SK-N-SH treated with all-trans-retinoic acid at 6 μM for 48 hours (cell line): ENCODE results near the gene LRAT.

Experiments
- ATAC-seq: fragments of 200-7000 bp; cut with Tn5 transposase; 3 replicates; pipeline ENCODE4 v1.9.1; 2020; ENCODE audit warnings: mild to moderate bottlenecking, moderate library complexity
- ARNTL ChIP-seq: fragments of 450-650 bp; formaldehyde crosslinking; IDR thresholded peaks from 2 replicates; pipeline ENCODE4 v1.5.0; 2020; ENCODE audit warnings: low read depth, mild to moderate bottlenecking, moderate library complexity, borderline replicate concordance
- BACH2 ChIP-seq: fragments of 250-450 bp; sonication (Bioruptor Pico); IDR thresholded peaks from 2 replicates; pipeline ENCODE4 v1.9.0; 2021; ENCODE audit warnings: mild to moderate bottlenecking, borderline replicate concordance
- CSDC2 ChIP-seq: fragments of 250-450 bp; sonication (Bioruptor Pico); IDR thresholded peaks from 2 replicates; pipeline ENCODE4 v1.5.0; 2020; ENCODE audit warnings: mild to moderate bottlenecking, moderate library complexity
- ESRRG ChIP-seq: fragments of 250-450 bp; sonication (Bioruptor Pico); IDR thresholded peaks from 2 replicates; pipeline ENCODE4 v1.6.1; 2021; ENCODE audit warnings: mild to moderate bottlenecking
- GLIS3 ChIP-seq: fragments of 250-450 bp; sonication (Bioruptor Pico); IDR thresholded peaks from 2 replicates; pipeline ENCODE4 v1.5.0; 2020; ENCODE audit warnings: mild to moderate bottlenecking, moderate library complexity
- ISL1 ChIP-seq: fragments of 250-450 bp; sonication (Bioruptor Pico); IDR thresholded peaks from 2 replicates; pipeline ENCODE4 v2.1.2; 2022; ENCODE audit warnings: mild to moderate bottlenecking, moderate library complexity
- PPARA ChIP-seq: fragments of 250-450 bp; sonication (Bioruptor Pico); IDR thresholded peaks from 2 replicates; pipeline ENCODE4 v1.5.0; 2020; ENCODE audit warnings: mild to moderate bottlenecking, borderline replicate concordance
- RARB ChIP-seq: fragments of 250-450 bp; sonication (Bioruptor Pico); IDR thresholded peaks from 2 replicates; pipeline ENCODE4 v1.8.0; 2021; ENCODE audit warnings: mild to moderate bottlenecking, moderate library complexity
- SNAI2 ChIP-seq: fragments of 250-450 bp; sonication (Bioruptor Pico); IDR thresholded peaks from 2 replicates; pipeline ENCODE4 v1.5.0; 2020; ENCODE audit warnings: mild to moderate bottlenecking, moderate library complexity
- TCF4 ChIP-seq: fragments of 250-450 bp; sonication (Bioruptor Pico); IDR thresholded peaks from 2 replicates; pipeline ENCODE4 v1.8.0; 2021; ENCODE audit warnings: mild to moderate bottlenecking, moderate library complexity, borderline replicate concordance
- TOX ChIP-seq: fragments of 250-450 bp; sonication (Bioruptor Pico); IDR thresholded peaks from 2 replicates; pipeline ENCODE4 v1.8.0; 2021; ENCODE audit warnings: mild to moderate bottlenecking, moderate library complexity, borderline replicate concordance
- ZC3H10 ChIP-seq: fragments of 250-450 bp; sonication (Bioruptor Pico); IDR thresholded peaks from 2 replicates; pipeline ENCODE4 v1.5.1; 2021; ENCODE audit warnings: mild to moderate bottlenecking, moderate library complexity
- ZFP3 ChIP-seq: fragments of 250-450 bp; sonication (Bioruptor Pico); IDR thresholded peaks from 2 replicates; pipeline ENCODE4 v1.5.0; 2020; ENCODE audit warnings: mild to moderate bottlenecking, moderate library complexity
- ZFP30 ChIP-seq: fragments of 450-650 bp; formaldehyde crosslinking; IDR thresholded peaks from 2 replicates; pipeline ENCODE4 v1.5.0; 2022; ENCODE audit warnings: mild to moderate bottlenecking, moderate library complexity
- ZNF565 ChIP-seq: fragments of 450-650 bp; formaldehyde crosslinking; conservative IDR thresholded peaks from 2 replicates; pipeline ENCODE4 v1.5.0; 2020; ENCODE audit warnings: low read depth, mild to moderate bottlenecking, moderate library complexity
- ZNF70 ChIP-seq: fragments of 450-650 bp; formaldehyde crosslinking; IDR thresholded peaks from 2 replicates; pipeline ENCODE4 v1.5.0; 2020; ENCODE audit warnings: mild to moderate bottlenecking, moderate library complexity
- ZNF8 ChIP-seq: fragments of 450-650 bp; formaldehyde crosslinking; IDR thresholded peaks from 2 replicates; pipeline ENCODE4 v1.5.0; 2020; ENCODE audit warnings: mild to moderate bottlenecking, moderate library complexity
- TF ChIP-seq, protein P1 (sequence below): fragments of 250-450 bp; sonication (Bioruptor Pico); IDR thresholded peaks from 2 replicates; pipeline ENCODE4 v1.5.1; 2020; ENCODE audit warnings: low read depth, mild to moderate bottlenecking, moderate library complexity
- TF ChIP-seq, protein P2 (sequence below): fragments of 250-450 bp; sonication (Bioruptor Pico); IDR thresholded peaks from 2 replicates; pipeline ENCODE4 v1.5.0; 2020; ENCODE audit warnings: mild to moderate bottlenecking, moderate library complexity
- TF ChIP-seq, protein P3 (sequence below): fragments of 250-450 bp; sonication (Bioruptor Pico); IDR thresholded peaks from 2 replicates; pipeline ENCODE4 v1.8.0; 2021; ENCODE audit warnings: low read depth, mild to moderate bottlenecking, moderate library complexity, borderline replicate concordance
- TF ChIP-seq, protein P4 (sequence below): fragments of 250-450 bp; sonication (Bioruptor Pico); IDR thresholded peaks from 2 replicates; pipeline ENCODE4 v1.5.1; 2021; ENCODE audit warnings: mild to moderate bottlenecking, moderate library complexity
- TF ChIP-seq, protein P5 (sequence below): fragments of 250-450 bp; sonication (Bioruptor Pico); IDR thresholded peaks from 2 replicates; pipeline ENCODE4 v1.8.0; 2020; ENCODE audit warnings: mild to moderate bottlenecking, moderate library complexity, borderline replicate concordance

LRAT gene

DNA sequence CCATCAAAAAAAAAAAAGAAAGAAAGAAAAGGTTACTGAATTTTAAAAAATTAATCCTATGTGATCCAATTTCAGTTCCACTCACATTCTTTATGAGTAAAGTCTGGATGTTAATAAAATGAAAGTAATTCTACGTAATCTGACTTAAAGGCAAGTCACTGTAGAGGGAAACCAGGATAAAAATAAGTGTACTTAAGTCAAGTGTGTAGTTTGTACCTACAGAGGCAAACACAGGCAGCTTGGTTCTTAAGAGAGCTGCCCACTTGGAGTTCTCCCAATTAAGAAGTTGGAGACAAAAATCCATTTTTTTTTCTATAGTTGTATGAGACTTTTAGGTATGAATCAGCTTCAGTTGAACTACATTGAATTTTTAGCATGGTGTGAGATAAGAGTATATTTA lies 7.0 kb upstream of the LRAT start:
- ATAC-seq = no peak
- TF ChIP-seq ZFP30 (CRISPR knock-in tag) = no peak
- no peak for TF ChIP-seq ISL1 (CRISPR knock-in tag)
- no peak for TF ChIP-seq ESRRG (CRISPR knock-in tag)
- TF ChIP-seq RARB (CRISPR knock-in tag) = no peak
- TF ChIP-seq ARNTL (CRISPR knock-in tag) = no peak
- TF ChIP-seq, protein P1, sequence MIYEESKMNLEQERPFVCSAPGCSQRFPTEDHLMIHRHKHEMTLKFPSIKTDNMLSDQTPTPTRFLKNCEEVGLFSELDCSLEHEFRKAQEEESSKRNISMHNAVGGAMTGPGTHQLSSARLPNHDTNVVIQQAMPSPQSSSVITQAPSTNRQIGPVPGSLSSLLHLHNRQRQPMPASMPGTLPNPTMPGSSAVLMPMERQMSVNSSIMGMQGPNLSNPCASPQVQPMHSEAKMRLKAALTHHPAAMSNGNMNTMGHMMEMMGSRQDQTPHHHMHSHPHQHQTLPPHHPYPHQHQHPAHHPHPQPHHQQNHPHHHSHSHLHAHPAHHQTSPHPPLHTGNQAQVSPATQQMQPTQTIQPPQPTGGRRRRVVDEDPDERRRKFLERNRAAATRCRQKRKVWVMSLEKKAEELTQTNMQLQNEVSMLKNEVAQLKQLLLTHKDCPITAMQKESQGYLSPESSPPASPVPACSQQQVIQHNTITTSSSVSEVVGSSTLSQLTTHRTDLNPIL (CRISPR knock-in tag) = no peak
- no peak for TF ChIP-seq PPARA (CRISPR knock-in tag)
- TF ChIP-seq ZNF565 = no peak
- TF ChIP-seq, protein P2, sequence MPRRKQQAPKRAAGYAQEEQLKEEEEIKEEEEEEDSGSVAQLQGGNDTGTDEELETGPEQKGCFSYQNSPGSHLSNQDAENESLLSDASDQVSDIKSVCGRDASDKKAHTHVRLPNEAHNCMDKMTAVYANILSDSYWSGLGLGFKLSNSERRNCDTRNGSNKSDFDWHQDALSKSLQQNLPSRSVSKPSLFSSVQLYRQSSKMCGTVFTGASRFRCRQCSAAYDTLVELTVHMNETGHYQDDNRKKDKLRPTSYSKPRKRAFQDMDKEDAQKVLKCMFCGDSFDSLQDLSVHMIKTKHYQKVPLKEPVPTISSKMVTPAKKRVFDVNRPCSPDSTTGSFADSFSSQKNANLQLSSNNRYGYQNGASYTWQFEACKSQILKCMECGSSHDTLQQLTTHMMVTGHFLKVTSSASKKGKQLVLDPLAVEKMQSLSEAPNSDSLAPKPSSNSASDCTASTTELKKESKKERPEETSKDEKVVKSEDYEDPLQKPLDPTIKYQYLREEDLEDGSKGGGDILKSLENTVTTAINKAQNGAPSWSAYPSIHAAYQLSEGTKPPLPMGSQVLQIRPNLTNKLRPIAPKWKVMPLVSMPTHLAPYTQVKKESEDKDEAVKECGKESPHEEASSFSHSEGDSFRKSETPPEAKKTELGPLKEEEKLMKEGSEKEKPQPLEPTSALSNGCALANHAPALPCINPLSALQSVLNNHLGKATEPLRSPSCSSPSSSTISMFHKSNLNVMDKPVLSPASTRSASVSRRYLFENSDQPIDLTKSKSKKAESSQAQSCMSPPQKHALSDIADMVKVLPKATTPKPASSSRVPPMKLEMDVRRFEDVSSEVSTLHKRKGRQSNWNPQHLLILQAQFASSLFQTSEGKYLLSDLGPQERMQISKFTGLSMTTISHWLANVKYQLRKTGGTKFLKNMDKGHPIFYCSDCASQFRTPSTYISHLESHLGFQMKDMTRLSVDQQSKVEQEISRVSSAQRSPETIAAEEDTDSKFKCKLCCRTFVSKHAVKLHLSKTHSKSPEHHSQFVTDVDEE (CRISPR knock-in tag) = no peak
- TF ChIP-seq GLIS3 = no peak
- no peak for TF ChIP-seq ZNF8 (CRISPR knock-in tag)
- no peak for TF ChIP-seq BACH2 (CRISPR knock-in tag)
- TF ChIP-seq ZFP3 (CRISPR knock-in tag) = no peak
- no peak for TF ChIP-seq CSDC2 (CRISPR knock-in tag)
- TF ChIP-seq, protein P3, sequence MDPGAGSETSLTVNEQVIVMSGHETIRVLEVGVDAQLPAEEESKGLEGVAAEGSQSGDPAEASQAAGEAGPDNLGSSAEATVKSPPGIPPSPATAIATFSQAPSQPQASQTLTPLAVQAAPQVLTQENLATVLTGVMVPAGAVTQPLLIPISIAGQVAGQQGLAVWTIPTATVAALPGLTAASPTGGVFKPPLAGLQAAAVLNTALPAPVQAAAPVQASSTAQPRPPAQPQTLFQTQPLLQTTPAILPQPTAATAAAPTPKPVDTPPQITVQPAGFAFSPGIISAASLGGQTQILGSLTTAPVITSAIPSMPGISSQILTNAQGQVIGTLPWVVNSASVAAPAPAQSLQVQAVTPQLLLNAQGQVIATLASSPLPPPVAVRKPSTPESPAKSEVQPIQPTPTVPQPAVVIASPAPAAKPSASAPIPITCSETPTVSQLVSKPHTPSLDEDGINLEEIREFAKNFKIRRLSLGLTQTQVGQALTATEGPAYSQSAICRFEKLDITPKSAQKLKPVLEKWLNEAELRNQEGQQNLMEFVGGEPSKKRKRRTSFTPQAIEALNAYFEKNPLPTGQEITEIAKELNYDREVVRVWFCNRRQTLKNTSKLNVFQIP (CRISPR knock-in tag) = no peak
- TF ChIP-seq TOX = no peak
- TF ChIP-seq, protein P4, sequence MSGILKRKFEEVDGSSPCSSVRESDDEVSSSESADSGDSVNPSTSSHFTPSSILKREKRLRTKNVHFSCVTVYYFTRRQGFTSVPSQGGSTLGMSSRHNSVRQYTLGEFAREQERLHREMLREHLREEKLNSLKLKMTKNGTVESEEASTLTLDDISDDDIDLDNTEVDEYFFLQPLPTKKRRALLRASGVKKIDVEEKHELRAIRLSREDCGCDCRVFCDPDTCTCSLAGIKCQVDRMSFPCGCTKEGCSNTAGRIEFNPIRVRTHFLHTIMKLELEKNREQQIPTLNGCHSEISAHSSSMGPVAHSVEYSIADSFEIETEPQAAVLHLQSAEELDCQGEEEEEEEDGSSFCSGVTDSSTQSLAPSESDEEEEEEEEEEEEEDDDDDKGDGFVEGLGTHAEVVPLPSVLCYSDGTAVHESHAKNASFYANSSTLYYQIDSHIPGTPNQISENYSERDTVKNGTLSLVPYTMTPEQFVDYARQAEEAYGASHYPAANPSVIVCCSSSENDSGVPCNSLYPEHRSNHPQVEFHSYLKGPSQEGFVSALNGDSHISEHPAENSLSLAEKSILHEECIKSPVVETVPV (CRISPR knock-in tag) = no peak
- TF ChIP-seq ZC3H10 (CRISPR knock-in tag) = no peak
- TF ChIP-seq ZNF70 = no peak

DNA sequence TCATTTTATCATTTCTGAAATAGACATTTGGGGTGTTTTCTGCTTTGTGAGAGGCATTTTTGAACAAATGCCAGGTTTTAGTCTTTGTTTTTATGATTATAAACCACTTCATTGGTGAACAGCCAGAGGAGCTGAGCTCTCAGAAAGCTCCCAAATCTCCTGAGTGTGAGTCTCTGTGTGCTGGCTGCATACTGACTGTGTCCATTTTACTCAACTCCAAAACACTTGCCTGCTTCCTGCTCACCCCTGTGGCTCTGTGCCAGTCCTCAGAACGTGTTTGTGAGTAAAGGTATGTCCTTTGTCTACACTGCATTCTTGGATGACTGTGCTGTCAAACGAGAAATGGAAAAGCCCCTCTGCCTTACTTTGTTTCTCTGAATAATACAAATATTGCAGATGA lies 5.4 kb upstream of the LRAT start:
- no peak for ATAC-seq

More for the DNA sequence above, 5.4 kb upstream of the LRAT start:
- TF ChIP-seq ARNTL (CRISPR knock-in tag) (no peak), ZC3H10 (CRISPR knock-in tag) (no peak), ISL1 (CRISPR knock-in tag) (no peak), GLIS3 (no peak), ESRRG (CRISPR knock-in tag) (no peak), ZNF565 (no peak), ZFP30 (CRISPR knock-in tag) (no peak), SNAI2 (CRISPR knock-in tag) (no peak), TCF4 (CRISPR knock-in tag) (no peak), ZNF8 (CRISPR knock-in tag) (no peak), BACH2 (CRISPR knock-in tag) (no peak), ZNF70 (no peak), TOX (no peak)
- TF ChIP-seq, protein P5, sequence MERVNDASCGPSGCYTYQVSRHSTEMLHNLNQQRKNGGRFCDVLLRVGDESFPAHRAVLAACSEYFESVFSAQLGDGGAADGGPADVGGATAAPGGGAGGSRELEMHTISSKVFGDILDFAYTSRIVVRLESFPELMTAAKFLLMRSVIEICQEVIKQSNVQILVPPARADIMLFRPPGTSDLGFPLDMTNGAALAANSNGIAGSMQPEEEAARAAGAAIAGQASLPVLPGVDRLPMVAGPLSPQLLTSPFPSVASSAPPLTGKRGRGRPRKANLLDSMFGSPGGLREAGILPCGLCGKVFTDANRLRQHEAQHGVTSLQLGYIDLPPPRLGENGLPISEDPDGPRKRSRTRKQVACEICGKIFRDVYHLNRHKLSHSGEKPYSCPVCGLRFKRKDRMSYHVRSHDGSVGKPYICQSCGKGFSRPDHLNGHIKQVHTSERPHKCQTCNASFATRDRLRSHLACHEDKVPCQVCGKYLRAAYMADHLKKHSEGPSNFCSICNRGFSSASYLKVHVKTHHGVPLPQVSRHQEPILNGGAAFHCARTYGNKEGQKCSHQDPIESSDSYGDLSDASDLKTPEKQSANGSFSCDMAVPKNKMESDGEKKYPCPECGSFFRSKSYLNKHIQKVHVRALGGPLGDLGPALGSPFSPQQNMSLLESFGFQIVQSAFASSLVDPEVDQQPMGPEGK (CRISPR knock-in tag) = no peak
- TF ChIP-seq, protein P4 (CRISPR knock-in tag) = no peak
- TF ChIP-seq, protein P1 (CRISPR knock-in tag) = no peak
